ENCODE measurements around the gene ADGRV1.

DNA sequence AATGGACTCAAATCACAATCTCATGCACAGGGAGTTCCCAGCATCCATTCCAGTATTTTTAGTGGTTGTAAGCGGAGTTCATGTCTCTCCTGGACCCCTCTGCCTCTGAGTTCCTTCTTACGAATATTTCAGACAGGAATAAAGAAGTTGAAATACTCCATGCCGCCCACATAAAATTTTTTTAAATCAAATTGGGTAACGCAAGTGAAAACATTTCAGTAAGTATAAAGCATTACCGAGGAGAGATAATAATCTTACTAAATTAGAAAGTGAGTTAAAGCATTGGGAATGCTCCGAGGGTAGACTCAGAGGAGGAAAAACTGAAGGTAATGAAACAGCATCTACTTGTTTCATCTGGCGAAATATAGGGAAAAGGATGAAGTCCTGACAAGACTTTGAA is 506.9 kb downstream of the ADGRV1 start:
- TF ChIP-seq POLR2AphosphoS5 (IDR thresholded peaks at IDR 0.05; ENCODE audit: low read depth, low read length) (no peak), TAF1 (IDR thresholded peaks at IDR 0.05; ENCODE audit: borderline replicate concordance, insufficient read depth, low read length) (no peak), SIN3A (IDR thresholded peaks at IDR 0.05; ENCODE audit: borderline replicate concordance, insufficient read depth, low read length) (no peak), FOXP2 (optimal IDR thresholded peaks at IDR 0.05; ENCODE audit: borderline replicate concordance, extremely low read depth, extremely low read length, insufficient read depth) (no peak)
- TF ChIP-seq, protein P1, sequence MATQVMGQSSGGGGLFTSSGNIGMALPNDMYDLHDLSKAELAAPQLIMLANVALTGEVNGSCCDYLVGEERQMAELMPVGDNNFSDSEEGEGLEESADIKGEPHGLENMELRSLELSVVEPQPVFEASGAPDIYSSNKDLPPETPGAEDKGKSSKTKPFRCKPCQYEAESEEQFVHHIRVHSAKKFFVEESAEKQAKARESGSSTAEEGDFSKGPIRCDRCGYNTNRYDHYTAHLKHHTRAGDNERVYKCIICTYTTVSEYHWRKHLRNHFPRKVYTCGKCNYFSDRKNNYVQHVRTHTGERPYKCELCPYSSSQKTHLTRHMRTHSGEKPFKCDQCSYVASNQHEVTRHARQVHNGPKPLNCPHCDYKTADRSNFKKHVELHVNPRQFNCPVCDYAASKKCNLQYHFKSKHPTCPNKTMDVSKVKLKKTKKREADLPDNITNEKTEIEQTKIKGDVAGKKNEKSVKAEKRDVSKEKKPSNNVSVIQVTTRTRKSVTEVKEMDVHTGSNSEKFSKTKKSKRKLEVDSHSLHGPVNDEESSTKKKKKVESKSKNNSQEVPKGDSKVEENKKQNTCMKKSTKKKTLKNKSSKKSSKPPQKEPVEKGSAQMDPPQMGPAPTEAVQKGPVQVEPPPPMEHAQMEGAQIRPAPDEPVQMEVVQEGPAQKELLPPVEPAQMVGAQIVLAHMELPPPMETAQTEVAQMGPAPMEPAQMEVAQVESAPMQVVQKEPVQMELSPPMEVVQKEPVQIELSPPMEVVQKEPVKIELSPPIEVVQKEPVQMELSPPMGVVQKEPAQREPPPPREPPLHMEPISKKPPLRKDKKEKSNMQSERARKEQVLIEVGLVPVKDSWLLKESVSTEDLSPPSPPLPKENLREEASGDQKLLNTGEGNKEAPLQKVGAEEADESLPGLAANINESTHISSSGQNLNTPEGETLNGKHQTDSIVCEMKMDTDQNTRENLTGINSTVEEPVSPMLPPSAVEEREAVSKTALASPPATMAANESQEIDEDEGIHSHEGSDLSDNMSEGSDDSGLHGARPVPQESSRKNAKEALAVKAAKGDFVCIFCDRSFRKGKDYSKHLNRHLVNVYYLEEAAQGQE (IDR thresholded peaks at IDR 0.05; ENCODE audit: insufficient read depth in 1 of 2, low read depth in 2 of 2, low read length in 2 of 2): no peak

Measured in PFSK-1 (cell line).